CD4-positive, alpha-beta T cell treated with Interleukin-17A for 4 hours (primary cell): ENCODE results near the gene ZNF763.
"Not testable (repeated sequence)": the region's sequence is repeated elsewhere in the genome, so short reads cannot be mapped to it uniquely, and the experiment has no call there.

Experiments used
- DNase-seq: peaks from one replicate; pipeline ENCODE4 v3.0.0-alpha.2; 2020; ENCODE audit warnings: mixed read lengths

Gene ZNF763

DNA sequence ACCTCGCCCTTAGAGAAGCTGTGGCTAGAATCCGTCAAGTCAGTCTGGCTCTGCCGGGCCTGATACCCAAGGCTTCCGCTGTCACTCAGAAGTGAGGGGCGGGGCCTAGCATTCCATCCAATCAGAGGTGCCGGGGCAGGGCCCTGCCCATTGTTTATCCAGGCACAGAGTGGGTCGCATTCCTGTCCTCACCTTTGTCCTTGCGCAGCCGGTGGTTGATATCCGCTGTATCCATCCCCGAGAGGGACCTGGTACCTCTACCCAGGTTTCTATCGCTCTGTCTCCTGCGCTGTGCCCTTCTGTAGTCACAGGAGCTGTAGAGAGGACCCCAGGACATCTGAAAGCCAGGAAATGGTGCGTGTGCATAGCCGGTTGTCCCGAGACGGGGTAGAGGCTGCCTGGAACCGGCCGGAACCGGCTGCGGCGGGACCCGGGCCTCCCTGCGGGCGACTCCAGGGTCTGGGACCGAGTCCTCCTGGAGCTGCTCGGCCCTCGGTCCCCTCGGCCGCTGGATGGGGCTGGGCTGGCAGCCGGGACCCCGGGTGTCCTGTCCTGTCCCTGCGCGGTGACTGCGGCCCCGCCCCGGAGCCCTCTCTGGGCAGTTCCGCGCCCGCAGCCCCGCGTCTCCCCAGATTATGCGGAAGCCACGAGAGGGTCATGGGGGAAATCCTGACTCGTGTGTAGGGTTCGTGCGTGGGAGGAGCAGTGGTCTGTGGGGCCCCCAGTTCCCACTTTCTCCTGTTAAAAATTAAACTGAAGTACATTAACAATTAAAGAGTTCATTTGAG, at the start of gene ZNF763:
Gene ZNF763, plus strand, starts transcription at position 183 of the 788 bp plus-strand sequence. Its CDS starts 169 bp downstream, at position 352.
- peak; percentile 94 for DNase-seq

DNA sequence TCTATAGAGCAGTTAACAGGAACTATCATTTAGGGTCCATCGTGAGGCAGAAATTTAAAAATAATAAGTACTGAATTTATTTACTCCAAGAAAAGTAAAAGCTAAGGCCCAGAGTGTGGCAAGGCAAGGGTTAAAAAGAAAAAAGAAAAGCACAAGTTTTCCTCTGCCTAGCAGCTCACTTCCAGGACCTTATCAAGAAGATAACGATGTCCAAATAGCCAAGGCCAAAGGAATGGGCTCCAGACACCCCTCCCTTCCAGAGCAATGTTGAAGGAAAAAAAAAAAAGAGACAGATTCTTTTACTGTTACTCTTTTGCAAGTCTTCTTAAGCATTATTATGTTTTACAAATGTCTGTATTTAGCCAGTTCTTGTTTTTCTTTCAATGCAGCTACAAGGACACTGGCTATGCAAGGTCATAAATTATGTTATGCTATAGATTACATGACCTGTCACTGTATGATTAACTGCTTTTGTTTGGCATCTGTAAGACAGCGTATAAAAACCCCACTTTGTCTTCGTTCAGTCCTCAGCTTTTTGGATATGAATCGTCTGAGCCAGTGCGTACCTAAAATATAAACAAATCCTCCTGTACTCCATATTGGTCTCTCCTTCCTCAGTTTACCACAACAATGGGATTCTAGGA, 42.9 kb upstream of the ZNF763 start:
- no peak for DNase-seq

DNA sequence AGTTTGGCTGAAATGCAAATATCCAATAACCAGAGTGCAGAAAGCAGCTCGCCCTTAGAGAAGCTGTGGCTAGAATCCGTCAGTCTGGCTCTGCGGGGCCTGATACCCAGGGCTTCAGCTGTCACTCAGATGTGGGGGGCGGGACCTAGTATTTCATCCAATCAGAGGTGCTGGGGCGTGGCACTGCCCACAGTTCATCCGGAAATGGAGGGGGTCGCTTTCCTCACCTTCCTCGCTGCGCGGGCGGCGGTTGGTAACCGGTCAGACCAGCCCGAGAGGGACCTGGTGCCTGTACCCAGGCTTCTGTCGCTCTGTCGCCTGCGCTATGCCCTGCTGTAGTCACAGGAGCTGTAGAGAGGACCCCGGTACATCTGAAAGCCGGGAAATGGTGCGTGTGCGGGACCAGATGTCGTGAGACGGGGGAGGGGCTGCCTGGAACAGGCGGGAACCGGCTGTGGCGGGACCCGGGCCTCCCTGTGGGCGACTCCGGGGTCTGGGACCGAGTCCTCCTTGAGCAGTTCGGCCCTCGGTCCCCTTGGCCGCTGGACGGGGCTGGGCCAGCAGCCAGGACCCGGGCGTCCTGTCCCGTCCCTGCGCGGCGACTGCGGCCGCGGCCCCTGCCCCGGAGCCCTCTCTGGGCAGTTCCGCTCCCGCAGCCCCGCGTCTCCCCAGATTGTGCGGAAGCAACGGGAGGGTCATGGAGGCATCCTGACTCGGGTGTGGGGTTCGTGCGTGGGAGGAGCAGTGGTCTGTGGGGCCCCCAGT, 39.8 kb upstream of the ZNF763 start, which contains the start of gene ZNF700:
Gene ZNF700, plus strand, starts transcription at position 222 of the 765 bp plus-strand sequence. Its CDS starts 104 bp downstream, at position 326.
- DNase-seq = peak; percentile 93

DNA sequence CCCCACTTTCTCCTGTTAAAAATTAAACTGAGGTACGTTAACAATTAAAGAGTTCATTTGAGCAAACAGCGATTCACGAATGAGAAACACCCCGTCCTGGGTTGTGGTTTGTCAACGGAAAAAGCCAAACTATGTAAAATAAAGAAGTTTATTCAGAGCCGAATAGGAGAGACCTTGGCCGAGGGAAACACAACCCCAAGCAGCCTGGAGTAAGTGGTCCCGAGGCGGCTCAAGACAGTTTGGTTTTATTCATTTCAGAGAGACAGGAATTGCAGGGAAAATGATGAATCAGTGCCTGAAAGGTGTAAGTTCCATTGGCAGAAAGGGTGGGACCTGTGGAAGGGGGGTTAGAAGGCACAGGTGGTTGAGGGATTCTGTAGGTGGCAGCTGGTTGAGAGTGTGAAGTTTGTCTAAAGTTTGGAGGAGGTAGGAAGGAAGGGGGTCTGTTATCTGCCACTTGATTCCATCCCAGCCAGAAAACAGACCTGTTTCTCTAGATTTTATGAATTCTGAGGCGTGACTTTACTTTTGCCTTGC, 39.1 kb upstream of the ZNF763 start:
- DNase-seq = not testable (repeated sequence)

DNA sequence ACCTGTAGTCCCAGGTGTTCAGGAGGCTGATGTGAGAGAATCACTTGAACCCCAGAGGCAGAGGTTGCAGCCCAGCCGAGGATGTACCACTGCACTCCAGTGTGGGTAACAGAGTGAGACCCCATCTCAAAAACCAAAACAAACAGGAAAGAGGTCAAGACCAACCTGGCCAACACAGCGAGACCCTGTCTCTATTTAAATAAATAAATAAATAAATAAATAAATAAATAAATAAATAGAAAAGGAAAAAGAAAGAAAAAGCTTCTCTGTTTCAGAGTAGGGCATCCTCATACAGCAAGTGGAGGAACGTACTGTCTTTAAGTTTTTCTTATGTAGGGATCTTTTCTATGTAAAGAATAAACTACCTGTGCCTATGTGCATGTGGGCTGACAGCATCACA, 37.6 kb upstream of the ZNF763 start:
- DNase-seq = no peak

DNA sequence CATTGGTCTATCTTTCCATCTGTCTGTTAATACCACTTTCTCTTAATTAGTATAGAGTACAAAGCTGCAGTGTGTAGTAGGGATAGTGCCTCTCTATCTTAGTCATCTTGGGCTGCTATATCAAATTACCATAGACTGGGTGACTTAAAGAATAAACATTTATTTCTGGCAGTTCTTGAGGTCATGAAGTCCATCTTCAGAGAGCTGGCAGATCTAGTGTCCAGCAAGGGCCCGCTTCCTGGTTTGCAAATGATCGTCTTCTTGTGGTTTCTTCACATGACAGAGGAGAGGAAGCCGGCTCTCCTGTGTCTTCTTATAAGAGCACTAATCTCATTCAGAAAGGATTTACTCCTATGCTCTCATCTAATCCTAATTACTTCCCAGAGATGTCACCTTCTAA, 33.8 kb upstream of the ZNF763 start:
- DNase-seq = no peak

DNA sequence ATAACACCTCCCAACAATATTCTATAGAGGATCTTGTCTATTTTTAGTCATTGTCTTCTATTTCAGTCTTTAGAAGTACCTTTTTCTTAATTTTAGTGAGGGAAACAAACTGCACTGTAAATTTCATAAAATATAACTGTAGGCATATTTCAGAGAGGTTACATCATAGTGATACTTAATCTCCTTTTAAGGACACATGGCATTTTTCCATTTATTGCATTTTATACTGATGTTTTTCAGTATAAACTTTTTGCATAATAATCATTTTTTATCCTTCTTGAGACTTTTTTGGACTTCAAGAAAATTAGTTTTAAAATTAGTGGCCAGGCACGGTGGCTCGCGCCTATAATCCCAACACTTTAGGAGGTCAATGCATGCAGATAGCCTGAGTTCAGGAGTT, 33.3 kb upstream of the ZNF763 start:
- DNase-seq = no peak

DNA sequence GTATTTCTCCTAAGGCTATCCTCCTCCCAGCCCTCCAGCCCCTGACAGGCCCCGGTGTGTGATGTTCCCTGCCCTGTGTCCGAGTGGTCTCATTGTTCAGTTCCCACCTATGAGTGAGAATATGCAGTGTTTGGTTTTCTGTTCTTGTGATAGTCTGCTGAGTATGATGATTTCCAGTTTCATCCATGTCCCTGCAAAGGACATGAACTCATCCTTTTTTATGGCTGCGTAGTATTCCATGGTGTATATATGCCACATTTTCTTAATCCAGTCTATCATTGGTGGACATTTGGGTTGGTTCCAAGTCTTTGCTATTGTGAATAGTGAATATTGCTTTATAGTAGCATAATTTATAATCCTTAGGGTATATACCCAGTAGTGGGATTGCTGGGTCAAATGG, 29.0 kb upstream of the ZNF763 start:
- DNase-seq = not testable (repeated sequence)

DNA sequence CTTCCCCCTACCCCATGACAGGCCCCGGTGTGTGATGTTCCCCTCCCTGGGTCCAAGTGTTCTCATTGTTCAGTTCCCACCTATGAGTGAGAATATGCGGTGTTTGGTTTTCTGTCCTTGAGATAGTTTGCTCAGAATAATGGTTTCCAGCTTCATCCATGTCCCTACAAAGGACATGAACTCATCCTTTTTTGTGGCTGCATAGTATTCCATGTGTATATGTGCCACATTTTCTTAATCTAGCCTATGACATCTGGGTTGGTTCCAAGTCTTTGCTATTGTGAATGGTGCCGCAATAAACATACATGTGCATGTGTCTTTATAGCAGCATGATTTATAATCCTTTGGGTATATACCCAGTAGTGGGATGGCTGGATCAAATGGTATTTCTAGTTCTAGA, 26.5 kb upstream of the ZNF763 start:
- not testable (repeated sequence) for DNase-seq

DNA sequence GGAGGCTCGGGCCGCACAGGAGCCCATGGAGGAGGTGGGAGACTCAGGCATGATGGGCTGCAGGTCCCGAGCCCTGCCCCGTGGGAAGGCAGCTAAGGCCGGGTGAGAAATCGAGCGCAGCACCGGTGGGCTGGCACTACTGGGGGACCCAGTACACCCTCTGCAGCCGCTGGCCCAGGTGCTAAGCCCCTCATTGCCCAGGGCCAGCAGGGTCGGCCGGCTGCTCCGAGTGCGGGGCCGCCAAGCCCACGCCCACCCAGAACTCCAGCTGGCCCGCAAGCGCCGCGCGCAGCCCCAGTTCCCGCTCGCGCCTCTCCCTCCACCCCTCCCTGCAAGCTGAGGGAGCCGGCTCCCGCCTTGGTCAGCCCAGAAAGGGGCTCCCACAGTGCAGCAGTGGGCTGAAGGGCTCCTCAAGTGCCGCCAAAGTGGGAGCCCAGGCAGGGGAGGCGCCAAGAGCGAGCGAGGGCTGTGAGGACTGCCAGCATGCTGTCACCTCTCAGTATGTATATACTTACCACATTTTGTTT, 23.4 kb upstream of the ZNF763 start:
- DNase-seq = not testable (repeated sequence)

DNA sequence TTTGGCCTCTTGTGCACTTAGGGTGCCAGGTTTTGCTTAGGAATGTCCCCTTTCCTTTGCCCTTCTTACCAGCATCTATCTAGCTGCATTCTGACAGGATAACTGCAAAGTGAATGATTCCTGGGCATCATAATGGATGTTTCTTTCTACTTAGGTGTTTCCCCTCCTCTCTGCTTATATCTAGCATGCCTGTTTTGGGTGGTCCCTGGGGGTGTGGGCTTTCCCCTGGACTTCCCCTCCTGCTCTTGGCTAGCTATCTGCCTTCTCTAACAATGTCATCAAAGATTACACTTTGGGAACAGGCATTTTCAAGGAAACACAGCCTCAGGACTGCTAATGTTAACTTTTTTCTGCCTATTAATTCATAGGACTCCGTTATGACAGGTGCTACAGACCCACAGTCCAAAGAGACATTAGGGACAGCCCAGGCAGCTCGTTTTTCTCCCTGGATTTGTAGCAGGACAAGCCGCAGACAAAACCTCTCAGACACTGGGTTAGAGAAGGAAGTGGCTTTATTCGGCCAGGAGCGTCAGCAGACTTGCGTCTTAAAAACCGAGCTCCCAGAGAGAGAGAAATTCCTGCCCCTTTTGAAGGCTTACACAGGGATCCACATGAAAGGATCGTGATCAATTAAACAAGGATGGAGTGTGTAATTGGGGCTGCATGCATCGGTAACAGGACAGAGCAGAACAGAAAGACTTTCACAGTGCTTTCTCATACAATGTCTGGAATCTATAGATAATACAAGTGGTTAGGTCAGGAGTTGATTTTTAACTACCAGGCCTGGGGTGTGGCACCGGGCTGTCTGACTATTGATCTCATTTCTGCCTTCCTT, 22.6 kb upstream of the ZNF763 start:
- DNase-seq = no peak

DNA sequence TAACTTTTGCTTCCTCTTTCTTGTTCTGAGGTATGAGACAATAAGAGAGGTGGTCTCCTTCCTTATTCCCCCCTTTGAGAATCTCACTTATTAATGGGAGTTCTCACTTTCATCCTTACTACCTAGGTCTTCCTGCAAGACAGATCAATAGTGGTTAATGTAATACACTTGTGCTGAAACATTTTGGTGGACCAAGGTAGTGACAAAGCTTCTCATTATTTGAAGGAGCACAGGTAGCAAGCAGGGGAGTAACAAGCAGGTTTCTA, 22.1 kb upstream of the ZNF763 start:
- DNase-seq = no peak

DNA sequence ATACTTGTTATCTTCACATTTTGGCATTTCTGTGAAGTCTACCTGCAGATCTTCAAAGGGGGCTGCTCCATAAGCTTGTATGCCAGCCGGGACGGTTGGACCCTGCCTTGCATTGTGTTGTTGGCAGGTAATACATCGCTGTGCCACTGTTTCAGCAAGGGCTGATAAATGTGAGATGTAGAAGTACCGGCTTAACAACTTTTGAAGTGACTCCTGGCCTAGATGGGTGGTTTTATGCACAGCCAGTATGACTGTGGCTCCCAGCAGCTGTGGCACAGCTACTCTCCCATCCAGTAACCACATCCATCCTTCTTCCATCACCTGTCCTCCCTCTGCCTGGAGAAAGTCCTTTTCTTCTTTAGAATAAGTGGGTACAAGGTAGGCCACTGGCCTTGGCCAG, 20.2 kb upstream of the ZNF763 start:
- DNase-seq = no peak

DNA sequence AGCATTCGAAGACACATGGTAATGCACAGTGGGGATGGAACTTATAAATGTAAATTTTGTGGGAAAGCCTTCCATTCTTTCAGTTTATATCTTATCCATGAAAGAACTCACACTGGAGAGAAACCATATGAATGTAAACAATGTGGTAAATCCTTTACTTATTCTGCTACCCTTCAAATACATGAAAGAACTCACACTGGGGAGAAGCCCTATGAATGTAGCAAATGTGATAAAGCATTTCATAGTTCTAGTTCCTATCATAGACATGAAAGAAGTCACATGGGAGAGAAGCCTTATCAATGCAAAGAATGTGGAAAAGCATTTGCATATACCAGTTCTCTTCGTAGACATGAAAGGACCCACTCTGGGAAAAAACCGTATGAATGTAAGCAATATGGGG, 16.2 kb upstream of the ZNF763 start:
- no peak for DNase-seq

DNA sequence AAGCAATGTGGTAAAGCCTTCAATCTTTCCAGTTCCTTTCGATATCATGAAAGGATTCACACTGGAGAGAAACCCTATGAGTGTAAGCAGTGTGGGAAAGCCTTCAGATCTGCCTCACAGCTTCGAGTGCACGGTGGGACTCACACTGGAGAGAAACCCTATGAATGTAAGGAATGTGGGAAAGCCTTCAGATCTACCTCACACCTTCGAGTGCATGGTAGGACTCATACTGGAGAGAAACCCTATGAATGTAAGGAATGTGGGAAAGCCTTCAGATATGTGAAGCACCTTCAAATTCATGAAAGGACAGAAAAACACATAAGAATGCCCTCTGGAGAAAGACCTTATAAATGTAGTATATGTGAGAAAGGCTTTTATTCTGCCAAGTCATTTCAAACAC, 15.6 kb upstream of the ZNF763 start:
- DNase-seq = no peak

DNA sequence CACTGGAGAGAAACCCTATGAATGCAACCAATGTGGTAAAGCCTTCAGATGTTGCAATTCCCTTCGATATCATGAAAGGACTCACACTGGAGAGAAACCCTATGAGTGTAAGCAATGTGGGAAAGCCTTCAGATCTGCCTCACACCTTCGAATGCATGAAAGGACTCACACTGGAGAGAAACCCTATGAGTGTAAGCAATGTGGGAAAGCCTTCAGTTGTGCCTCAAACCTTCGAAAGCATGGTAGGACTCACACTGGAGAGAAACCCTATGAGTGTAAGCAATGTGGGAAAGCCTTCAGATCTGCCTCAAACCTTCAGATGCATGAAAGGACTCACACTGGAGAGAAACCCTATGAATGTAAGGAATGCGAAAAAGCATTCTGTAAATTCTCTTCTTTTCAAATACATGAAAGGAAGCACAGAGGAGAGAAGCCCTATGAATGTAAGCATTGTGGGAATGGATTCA, 15.2 kb upstream of the ZNF763 start:
- not testable (repeated sequence) for DNase-seq

DNA sequence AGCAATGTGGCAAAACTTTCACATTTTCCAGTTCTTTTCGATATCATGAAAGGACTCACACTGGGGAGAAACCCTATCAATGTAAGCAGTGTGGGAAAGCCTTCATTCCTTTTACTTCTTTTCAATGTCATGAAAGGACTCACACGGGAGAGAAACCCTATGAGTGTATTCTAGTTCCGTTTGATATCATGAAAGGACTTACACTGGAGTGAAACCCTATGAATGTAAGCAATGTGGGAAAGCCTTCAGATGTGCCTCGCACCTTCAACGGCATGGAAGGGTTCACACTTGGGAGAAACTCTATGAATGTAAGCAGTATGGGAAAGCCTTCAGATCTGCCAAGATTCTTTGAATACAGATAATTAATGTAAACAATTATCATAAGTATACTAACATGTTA, 14.5 kb upstream of the ZNF763 start:
- no peak for DNase-seq

DNA sequence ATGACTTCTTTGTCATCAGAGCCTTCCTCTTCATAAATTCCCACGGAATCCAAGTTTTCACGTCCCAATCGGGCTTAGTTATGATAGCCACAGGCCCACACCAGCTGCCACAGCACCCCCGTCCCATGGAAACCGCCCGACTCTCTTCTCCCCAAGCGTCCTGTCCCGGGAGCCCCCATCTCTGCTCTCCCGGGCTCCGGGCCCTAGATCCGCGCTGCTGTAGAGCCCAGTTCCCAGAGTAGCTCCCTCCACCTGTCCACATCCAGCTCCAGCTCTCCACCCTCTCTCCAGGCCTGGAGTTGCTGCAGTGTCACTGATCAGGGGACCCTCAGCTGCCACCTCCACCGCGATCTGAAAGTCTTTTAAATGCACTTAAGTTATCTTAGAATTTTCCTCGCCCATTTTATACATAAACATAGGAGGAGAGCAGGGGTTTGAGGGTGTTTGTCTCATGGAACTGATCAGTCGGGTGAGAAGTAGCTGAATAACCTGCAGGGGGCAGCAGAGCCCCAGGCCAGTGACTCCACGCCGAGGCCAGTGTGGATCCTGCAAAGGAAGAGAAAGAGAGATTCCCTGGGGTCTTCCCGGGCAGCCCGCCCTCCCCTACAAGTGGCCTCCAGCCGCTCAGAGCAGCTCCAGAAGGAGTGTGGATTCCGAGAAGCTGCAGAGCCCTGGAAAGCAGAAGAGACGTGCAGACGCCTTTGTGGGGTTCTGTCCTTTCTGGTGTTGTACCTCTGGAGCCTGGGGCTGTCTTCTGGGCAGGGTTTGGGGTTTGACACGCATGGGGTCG, 1.1 kb upstream of the ZNF763 start:
- peak; percentile 88 for DNase-seq

DNA sequence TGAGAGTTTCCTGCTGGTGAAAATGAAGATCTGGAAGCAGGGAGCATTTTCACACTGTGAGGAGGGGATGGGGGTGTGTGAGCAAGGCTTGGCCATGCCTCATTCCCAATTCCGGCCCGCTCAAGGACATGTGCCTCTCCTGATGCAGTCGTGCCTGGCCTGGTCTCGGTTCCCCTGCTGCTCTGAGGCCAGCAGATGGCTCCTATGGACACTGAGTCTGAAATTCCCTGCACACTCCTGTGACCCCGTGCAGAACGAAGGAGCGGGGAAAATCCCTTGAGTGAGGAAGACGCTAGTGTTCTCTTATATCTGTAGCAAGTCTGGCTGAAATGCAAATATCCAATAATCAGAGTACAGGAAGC, 363 bp upstream of the ZNF763 start:
- DNase-seq = no peak

DNA sequence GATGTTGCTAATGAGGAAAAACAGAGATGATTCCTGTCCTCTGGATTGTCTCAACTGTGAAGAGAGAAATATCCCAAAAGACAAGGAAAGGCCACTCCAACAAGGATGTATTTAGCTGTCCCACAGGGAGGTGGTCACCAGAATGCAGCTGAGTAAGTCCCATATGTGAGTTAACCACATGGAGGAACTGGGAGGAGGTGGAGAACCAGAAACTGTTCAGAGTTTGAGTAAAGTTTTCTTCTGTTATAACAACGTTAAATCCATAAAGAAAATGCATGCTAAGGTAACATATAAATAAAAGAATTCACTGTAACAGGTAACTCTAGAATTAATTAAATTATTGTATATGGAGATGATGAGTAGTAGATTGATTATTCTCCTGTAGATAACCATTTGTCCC, 5.3 kb downstream of the ZNF763 start:
- DNase-seq = no peak

DNA sequence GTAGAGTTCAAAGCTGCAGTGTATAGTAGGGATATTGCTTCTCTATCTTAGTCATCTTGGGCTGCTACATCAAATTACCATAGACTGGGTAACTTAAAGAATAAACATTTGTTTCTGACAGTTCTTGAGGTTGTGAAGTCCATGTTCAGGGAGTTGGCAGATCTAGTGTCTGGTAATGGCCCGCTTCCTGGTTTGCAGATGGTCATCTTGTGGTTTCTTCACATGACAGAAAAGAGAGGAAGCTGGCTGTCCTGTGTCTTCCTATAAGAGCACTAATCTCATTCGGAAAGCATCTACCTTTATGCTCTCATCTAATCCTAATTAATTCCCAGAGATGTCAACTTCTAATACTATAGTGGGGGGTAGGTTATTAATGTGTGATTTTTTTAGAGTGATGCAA, 6.2 kb downstream of the ZNF763 start:
- no peak for DNase-seq
